GM18511 (cell line): ENCODE results near the gene CELF5.
"Not testable (repeated sequence)": the region's sequence is repeated elsewhere in the genome, so short reads cannot be mapped to it uniquely, and the experiment has no call there.

Experiments used
- ATAC-seq: cut with Tn5 transposase; IDR thresholded peaks from one replicate; pipeline ENCODE4 v1.9.1; 2021; ENCODE audit warnings: mild to moderate bottlenecking, moderate library complexity; ENCODE audit not compliant: unreplicated experiment

Gene CELF5

DNA sequence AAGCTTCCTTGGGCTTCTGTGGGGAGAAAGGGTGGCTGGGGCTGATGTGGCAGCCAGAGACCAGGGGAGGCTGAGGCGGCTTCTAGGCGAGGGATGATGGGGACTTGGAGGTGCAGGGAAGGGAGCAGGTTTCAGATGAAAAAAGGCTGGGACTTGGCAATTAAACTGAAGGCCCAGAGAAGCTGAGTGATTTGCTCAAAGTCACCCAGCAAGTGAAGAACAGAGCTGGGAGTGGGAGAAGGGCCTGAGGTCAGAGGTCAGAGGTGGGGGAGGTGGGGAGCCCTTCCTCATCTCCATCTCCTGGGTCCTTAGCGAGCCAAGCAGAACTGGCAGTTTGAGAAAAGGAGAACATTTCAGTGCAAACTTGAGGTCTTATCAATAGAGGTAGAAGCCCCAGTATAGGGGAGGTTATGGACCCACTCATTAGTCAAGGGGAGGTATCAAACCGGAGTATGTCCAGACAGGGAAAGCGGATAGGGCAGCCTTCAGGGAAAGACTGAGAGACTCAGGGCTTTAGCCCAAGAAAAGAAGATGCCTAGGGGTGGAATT, 92.3 kb downstream of the CELF5 start:
- ATAC-seq = no peak

- ATAC-seq = no peak
Measured at GRCh38 chr19:3319643-3320353, 95.3 kb downstream of the CELF5 start.

- ATAC-seq = no peak
Measured at GRCh38 chr19:3320354-3320670, 95.9 kb downstream of the CELF5 start.

DNA sequence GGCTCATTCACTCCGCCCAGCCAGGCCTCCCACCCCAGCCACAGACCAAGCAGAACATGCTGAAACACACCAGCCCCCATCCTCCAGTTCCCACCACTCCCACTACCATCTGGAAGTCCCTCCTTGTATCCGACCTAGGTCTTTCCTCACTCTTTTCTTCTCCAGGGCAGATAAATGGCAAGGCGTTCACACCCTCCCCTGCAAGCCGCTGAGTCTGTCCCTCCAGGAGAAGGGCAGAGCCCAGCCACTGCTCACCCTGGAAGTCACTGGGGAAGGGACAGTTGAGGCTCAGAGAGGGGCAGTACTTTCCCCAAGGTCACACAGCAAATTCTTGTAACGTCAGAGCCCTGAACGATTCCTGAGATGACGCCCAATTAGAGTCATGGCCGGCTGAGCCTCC, 96.4 kb downstream of the CELF5 start:
- no peak for ATAC-seq

GRCh38 chr19:3321696-3322095, 97.2 kb downstream of the CELF5 start:
- no peak for ATAC-seq

DNA sequence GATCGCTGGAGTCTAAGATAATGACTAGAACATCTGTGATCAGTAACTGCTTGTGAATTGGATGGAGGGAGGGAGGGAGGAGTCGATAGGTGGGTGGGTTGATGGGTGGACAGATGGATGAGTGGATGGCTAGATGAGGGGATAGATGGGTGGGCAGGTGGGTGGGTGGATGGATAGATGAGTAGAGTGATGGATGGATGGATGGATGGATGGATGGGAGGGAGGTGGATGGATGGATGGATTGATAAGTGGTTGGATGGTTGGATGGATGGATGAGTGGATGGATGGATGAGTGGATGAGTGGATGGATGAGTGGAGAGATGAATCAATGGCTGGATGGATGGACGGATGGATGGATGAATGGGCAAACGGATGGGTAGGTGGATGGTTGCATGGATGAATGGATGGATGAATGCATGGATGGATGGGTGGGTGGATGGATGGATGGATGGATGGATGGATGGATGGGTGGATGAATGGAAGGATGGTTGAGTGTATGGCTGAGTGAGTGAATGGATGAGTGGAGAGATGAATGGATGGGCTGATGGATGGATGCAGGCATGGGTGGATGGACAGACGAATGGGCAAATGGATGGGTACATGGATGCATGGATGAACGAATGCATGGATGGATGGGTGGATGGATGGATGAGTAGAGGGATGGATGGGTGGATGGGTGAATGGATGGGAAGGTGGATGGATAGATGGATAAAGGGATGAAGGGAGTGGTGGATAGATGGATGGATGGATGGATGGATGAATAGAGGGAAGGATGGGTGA, 97.9 kb downstream of the CELF5 start:
- no peak for ATAC-seq

DNA sequence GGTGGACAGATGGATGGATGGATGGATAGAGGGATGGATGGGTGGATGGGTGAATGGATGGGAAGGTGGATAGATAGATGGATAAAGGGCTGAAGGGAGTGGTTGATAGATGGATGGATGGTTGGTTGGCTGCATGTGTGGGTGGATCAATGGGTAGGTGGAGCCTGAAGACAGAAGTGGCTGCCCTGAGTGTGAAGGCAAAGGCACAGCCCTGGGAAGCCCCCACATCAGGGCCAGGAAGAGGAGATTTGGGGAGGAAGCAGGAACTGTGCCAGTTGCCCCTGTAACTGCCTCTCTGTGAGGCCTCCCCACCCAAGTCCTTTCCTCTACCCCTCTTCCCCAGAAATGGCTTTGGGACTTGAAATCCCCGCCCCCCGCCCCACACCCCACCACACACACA, 98.6 kb downstream of the CELF5 start:
- no peak for ATAC-seq

- no peak for ATAC-seq
Measured at GRCh38 chr19:3323658-3324057, 99.2 kb downstream of the CELF5 start.

DNA sequence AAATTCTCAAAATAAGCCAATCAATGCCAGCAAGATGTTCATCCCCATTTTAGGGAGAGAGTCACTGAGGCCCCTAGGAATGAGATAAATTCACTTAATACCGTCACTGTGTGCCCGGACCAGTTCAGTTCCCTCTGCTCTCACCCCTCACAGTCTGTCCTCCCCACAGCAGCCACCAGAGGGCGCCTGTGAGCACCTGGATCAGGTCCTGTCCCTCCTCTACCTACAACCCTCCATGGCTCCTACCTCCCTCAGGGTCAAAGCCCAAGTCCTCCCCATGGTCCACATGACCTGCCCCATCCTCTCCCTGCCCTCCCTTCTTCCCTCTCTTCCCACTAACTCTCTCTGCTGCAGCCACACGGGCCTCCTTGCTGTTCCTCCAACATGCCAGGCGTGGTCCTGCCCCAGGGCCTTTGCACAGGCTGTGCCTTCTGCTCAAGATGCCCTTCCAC, 100.0 kb downstream of the CELF5 start:
- ATAC-seq = no peak

DNA sequence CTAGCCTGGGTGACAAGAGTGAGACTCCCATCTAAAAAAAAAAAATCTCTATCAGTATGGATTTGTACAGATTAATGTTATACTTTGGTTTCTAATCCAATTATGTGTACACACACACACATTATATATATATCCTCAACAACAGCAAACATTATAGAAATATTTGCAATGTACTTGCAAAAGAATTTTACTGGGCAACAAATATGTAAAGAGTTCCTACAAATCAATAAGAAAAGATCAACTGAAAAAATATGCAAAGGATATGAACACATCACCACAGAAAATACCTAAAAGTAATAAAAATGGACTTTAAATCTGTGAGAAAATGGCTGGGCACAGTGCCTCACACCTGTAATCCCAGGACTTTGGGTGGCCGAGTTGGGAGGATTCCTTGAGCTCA, 101.0 kb downstream of the CELF5 start:
- ATAC-seq = no peak

DNA sequence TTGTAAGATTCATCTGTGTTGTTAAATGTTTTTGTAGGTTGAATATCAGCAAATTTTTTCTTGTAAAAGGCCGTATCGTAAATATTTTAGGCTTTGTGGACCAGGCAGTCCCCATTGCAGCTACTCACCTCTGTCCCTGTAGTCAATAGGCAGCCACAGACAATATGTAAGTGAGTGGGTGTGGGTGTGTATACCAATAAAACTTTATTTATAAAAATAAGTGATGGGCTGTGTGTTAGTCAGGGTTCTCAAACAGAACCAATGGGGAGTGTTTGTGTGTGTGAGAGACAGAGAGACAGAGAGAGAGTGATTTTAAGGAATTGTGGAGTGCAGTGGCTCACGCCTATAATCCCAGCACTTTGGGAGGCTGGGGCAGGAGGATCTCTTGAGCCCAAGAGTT, 104.3 kb downstream of the CELF5 start:
- ATAC-seq = no peak

DNA sequence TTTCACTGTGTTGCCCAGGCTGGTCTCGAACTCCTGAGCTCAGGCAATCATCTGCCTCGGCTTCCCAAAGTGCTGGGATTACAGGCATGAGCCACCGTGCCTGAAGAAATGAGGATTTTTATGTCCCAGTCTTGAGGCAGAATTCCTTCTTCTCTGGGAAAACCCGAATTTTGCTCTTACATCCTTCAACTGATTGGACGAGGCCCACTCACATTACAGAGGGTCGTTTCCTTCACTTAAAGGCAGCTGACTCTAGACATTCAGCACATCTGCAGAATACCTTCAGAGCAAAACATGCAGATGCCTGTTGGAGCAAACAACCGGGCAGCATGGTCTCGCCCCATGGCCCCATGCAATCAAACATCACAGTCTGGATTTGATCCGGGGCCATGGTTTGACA, 105.6 kb downstream of the CELF5 start:
- no peak for ATAC-seq

DNA sequence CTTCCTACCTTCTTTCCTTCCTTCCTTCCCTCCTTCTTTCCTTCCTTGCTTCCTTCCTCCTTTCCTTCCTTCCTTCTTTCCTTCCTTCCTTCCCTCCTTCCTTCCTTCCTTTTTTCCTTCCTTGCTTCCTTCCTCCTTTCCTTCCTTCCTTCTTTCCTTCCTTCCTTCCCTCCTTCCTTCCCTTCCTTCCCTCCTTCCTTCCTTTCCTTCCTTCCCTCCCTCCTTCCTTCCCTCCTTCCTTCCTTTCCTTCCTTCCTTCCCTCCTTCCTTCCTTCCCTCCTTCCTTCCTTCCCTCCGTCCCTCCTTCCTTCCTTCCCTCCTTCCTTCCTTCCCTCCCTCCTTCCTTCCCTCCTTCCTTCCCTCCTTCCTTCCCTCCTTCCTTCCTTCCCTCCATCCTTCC, 107.8 kb downstream of the CELF5 start:
- ATAC-seq = not testable (repeated sequence)

DNA sequence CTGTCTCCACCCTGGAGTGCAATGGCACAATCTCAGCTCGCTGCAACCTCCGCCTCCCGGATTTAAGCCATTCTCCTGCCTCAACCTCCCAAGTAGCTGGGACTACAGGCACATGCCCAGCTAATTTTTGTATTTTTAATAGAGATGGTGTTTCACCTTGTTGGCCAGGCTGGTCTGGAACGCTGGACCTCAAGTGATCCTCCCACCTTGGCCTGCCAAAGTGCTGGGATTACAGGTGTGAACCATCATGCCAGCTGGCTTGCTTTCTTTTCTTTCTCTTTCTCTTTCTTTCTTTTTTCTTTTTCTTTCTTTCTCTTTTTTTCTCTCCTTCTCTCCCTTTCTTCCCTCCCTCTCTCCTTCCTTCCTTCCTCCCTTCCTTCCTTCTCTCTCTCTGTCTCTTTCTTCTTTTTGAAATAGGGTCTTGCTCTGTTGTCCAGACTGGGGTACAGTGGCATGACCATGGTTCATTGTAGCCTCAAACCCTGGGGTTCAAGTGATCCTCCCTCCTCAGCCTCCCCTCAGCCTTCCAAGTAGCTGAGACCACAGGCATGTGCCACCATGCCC, 108.6 kb downstream of the CELF5 start:
- ATAC-seq = no peak

GRCh38 chr19:3333662-3334061, 109.2 kb downstream of the CELF5 start:
- ATAC-seq = no peak

DNA sequence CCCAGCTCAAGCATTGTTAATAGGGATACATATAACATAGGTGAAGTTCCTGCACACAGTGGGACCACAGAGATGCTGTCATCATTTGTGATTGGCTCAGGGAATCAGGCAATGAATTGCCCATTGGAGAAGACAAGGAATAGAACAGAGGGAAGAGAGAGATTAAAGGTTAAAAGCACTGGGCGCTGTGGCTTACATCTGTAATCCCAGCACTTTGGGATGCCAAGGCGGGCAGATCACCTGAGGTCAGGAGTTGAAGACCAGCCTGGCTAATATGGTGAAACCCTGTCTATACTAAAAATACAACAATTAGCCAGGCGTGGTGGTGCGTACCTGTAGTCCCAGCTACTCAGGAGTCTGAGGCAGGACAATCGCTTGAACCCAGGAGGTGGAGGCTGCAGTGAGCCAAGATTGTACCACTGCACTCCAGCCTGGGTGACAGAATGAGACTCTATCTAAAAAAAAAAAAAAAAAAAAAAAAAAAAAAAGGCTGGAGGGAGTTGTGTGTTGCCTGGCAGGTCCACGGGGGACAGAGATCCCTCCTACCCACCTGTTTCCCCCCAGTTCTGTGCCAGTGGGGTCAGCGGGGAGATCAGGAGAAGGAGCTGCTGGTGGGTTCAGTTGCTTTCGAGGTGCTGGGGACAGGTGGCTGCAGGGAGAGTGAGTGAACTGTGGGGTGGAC, 110.4 kb downstream of the CELF5 start:
- not testable (repeated sequence) for ATAC-seq

- ATAC-seq = no peak
Measured at GRCh38 chr19:3335431-3336350, 111.2 kb downstream of the CELF5 start.

DNA sequence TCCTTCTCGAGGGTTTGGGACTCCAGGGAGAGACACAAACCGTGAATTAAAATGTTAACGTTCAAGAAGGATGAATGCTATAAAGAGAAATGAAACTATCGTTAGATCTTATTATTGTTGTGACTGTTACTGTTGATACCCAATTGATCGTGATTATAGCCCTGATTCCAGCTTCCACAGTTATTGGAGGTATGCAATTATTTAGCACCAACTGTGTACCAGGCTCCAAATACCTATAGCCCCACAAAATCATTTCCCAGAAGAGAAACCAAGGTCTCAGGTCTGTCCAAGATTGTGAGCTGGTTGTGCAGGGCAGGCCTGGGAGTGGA, 111.9 kb downstream of the CELF5 start:
- ATAC-seq = no peak

DNA sequence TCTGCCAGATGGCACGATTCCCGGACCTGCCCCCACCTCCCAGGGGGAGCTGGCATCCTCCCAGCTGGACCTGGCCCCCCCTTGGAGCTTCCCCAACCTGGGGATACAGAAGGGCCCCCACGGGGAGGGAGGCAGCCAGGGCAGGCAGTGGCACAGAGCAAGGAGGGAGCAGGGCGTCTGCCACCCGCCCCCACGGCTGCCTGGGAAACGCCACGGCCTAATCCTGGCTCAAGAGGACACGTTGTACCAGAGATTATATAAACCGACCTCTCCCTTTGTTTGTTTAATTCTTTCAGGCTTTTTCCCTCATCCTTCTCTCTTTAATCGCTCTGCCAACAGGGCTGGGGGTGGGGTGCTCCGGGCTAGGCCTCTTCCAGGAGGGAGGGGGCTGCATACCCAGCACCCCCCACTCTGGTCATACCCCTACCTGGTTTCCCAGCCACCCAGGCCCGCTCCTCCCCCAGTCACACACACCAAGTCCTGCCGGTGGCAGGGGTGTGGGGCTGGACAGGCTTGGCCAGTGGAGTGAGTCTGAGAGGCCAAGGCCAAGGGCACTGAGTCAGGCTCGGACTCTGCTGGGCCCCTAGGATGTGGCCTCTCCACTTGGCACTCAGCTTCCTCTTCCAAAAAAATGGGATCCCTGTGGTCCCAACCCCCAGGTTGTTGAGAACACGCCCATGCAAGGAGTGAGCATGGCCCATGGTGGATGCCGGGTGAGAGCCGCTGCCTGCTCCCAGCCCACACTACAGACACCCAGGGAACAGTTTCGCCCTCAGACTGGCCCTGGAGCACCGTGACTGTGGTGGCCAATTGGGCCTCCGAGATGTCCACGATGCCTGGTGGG, 112.4 kb downstream of the CELF5 start:
- no peak for ATAC-seq
